GM10266 (cell line): ENCODE data around the gene POU5F1.
"Not testable (repeated sequence)": the region's sequence is repeated elsewhere in the genome, so short reads cannot be mapped to it uniquely, and the experiment has no call there.

Experiments
- DNase-seq: peaks from one replicate; pipeline ENCODE4 v3.0.0; 2012; ENCODE audit errors: extremely low spot score
- CTCF ChIP-seq: IDR thresholded peaks from 2 replicates; pipeline ENCODE4 v1.5.1; 2012; ENCODE audit warnings: mild to moderate bottlenecking, low read depth; ENCODE audit not compliant: control insufficient read depth, insufficient read depth; ENCODE audit errors: missing control alignments

POU5F1 gene

DNA sequence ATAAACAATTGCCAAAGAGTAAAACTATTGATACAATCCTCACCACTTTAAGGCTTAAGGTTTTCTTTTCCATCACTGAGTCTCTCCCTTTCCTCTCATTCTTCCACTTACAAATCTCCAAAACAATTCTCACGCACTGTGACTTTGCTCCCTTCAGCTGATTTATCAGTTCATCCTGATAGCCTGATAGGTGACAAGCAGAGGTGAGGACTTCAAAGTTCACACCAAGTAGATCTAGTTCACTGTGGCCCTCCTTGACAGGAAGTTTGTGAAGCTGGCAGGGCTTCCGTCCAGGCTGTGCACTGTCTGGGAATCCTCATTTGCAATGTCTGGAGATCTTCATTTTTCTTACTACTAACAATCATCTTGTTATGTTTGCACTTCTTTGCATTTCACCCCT, 35.2 kb upstream of the POU5F1 start:
- no peak for TF ChIP-seq CTCF
- no peak for DNase-seq

GRCh38 chr6:31204751-31205145, 34.3 kb upstream of the POU5F1 start:
- TF ChIP-seq CTCF = no peak

GRCh38 chr6:31203345-31203979, 33.0 kb upstream of the POU5F1 start:
- no peak for TF ChIP-seq CTCF
- DNase-seq = no peak

More at GRCh38 chr6:31204751-31205145, 34.3 kb upstream of the POU5F1 start:
- no peak for DNase-seq

GRCh38 chr6:31202259-31203166, 32.0 kb upstream of the POU5F1 start:
- no peak for DNase-seq
- no peak for TF ChIP-seq CTCF

GRCh38 chr6:31199105-31199452, 28.6 kb upstream of the POU5F1 start:
- DNase-seq = not testable (repeated sequence)

- no peak for TF ChIP-seq CTCF
- DNase-seq = peak; percentile 66
Observed at GRCh38 chr6:31197559-31198305, 27.2 kb upstream of the POU5F1 start.

DNA sequence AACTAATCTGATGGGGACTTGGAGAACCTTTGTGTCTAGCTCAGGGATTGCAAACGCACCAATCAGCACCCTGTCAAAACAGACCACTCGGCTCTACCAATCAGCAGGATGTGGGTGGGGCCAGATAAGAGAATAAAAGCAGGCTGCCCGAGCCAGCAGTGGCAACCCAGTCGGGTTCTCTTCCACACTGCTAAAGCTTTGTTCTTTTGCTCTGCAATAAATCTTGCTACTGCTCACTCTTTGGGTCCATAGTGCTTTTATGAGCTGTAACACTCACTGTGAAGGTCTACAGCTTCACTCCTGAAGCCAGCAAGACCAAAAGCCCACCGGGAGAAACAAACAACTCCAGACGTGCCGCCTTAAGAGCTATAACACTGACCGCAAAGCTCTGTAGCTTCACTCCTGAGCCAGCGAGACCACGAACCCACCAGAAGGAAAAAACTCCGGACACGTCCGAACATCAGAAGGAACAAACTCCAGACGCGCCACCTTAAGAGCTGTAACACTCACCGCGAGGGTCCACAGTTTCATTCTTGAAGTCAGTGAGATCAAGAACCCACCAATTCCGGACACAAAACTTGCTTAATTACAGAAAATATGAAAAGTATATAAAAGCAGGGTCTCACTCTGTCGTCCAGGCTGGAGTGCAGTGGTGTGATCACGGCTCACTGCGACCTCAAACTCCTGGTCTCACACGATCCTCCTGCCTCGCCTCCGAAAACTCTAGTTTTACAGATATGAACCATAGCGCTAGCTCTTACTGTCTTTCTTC, 26.0 kb upstream of the POU5F1 start:
- DNase-seq = not testable (repeated sequence)

DNA sequence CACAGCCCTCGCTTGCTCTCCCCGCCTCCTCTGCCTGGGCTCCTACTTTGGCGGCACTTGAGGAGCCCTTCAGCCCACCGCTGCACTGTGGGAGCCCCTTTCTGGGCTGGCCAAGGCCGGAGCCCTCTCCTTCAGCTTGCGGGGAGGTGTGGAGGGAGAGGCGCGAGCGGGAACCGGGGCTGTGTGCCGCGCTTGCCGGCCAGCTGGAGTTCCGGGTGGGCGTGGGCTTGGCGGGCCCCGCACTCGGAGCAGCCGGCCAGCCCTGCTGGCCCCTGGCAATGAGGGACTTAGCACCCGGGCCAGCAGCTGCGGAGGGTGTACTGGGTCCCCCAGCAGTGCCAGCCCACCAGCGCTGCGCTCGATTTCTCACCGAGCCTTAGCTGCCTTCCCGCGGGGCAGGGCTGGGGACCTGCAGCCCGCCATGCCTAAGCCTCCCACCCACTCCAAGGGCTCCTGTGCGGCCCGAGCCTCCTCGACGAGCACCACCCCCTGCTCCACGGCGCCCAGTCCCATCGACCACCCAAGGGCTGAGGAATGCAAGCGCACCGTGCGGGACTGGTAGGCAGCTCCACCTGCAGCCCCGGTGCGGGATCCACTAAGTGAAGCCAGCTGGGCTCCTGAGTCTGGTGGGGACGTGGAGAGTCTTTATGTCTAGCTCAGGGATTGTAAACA, 25.0 kb upstream of the POU5F1 start:
- not testable (repeated sequence) for DNase-seq
